Putamen (tissue), 1 donor: ENCODE data around the gene KBTBD2.
"Not testable (repeated sequence)": the region's sequence is repeated elsewhere in the genome, so short reads cannot be mapped to it uniquely, and the experiment has no call there.

Experiments used
- DNase-seq: peaks from one replicate; pipeline ENCODE4 v3.0.0-alpha.2; 2016; ENCODE audit warnings: low spot score

KBTBD2 gene

GRCh38 chr7:32855837-32856775 is 35.5 kb downstream of the KBTBD2 start:
- DNase-seq, result not testable (repeated sequence)

GRCh38 chr7:32850654-32851053 is 40.9 kb downstream of the KBTBD2 start:
- not testable (repeated sequence) for DNase-seq

GRCh38 chr7:32848655-32849054 is 42.9 kb downstream of the KBTBD2 start:
- not testable (repeated sequence) for DNase-seq

GRCh38 chr7:32846630-32847225 is 44.8 kb downstream of the KBTBD2 start:
- peak; percentile 82 for DNase-seq

- DNase-seq, result not testable (repeated sequence)
Observed at GRCh38 chr7:32844748-32845147, 46.8 kb downstream of the KBTBD2 start.

- not testable (repeated sequence) for DNase-seq
Observed at GRCh38 chr7:32843763-32844162, 47.8 kb downstream of the KBTBD2 start.

GRCh38 chr7:32839846-32840245 is 51.7 kb downstream of the KBTBD2 start:
- not testable (repeated sequence) for DNase-seq

GRCh38 chr7:32828996-32829752 is 62.4 kb downstream of the KBTBD2 start:
- DNase-seq, result not testable (repeated sequence)
